H9 (cell line): Measurements from ENCODE around the gene KLF16. TPM values are rescaled to one million over a fixed set of nuclear protein-coding genes. Genes with fewer than 3 reads are reported as not detected.
A peak's percentile ranks its signal among the peaks of the same experiment; 100 is the strongest.

Experiments
- DNase-seq: peaks from one replicate; pipeline ENCODE4 v3.0.0-alpha.2; 2017
- H2AFZ ChIP-seq: one replicate; pipeline ENCODE4 v1.6.1; 2013; ENCODE audit warnings: mild to moderate bottlenecking, low read length, control low read depth, moderate library complexity
- H2AK5ac ChIP-seq: 2 replicates; pipeline ENCODE4 v1.6.1; 2013; ENCODE audit warnings: low read length, control low read depth, mixed read lengths; ENCODE audit not compliant: insufficient read length
- H2BK120ac ChIP-seq: one replicate; pipeline ENCODE4 v1.6.1; 2013; ENCODE audit warnings: low read depth, mild to moderate bottlenecking, low read length, control low read depth, inconsistent platforms; ENCODE audit not compliant: poor library complexity, severe bottlenecking
- H2BK12ac ChIP-seq: 2 replicates; pipeline ENCODE4 v1.6.1; 2013; ENCODE audit warnings: low read length, control low read depth, mixed read lengths, low read depth; ENCODE audit not compliant: insufficient read length
- H2BK15ac ChIP-seq: 2 replicates; pipeline ENCODE4 v1.6.1; 2013; ENCODE audit warnings: low read depth, low read length, control low read depth
- H2BK20ac ChIP-seq: one replicate; pipeline ENCODE4 v1.6.1; 2013; ENCODE audit warnings: low read depth, mild to moderate bottlenecking, low read length, control low read depth, inconsistent platforms; ENCODE audit not compliant: poor library complexity, severe bottlenecking
- H2BK5ac ChIP-seq: 2 replicates; pipeline ENCODE4 v1.6.1; 2013; ENCODE audit warnings: low read length, control low read depth, mixed read lengths; ENCODE audit not compliant: insufficient read length
- H3K14ac ChIP-seq: 2 replicates; pipeline ENCODE4 v1.6.1; 2013; ENCODE audit warnings: low read length, control low read depth; ENCODE audit not compliant: insufficient read depth
- H3K18ac ChIP-seq: 2 replicates; pipeline ENCODE4 v1.6.1; 2013; ENCODE audit warnings: low read depth, mild to moderate bottlenecking, mixed read lengths, low read length, control low read depth; ENCODE audit not compliant: insufficient read length
- H3K23ac ChIP-seq: 2 replicates; pipeline ENCODE4 v1.6.1; 2013; ENCODE audit warnings: low read length, control low read depth, mixed read lengths, low read depth; ENCODE audit not compliant: insufficient read length
- H3K23me2 ChIP-seq: 2 replicates; pipeline ENCODE4 v1.6.1; 2013; ENCODE audit warnings: low read depth, mild to moderate bottlenecking, mixed read lengths, low read length, control low read depth; ENCODE audit not compliant: insufficient read length, poor library complexity, severe bottlenecking
- H3K27ac ChIP-seq: 2 replicates; pipeline ENCODE4 v1.5.1; 2013; ENCODE audit warnings: low read length, control low read depth, mixed read lengths, low read depth; ENCODE audit not compliant: insufficient read length
- H3K27me3 ChIP-seq: 2 replicates; pipeline ENCODE4 v1.6.1; 2013; ENCODE audit warnings: low read length, control low read depth, inconsistent platforms; ENCODE audit not compliant: insufficient read depth
- H3K4ac ChIP-seq: 2 replicates; pipeline ENCODE4 v1.6.1; 2013; ENCODE audit warnings: low read depth, mild to moderate bottlenecking, control low read depth, inconsistent platforms, low read length, moderate library complexity
- H3K4me1 ChIP-seq: 2 replicates; pipeline ENCODE4 v1.6.1; 2013; ENCODE audit warnings: low read length, control low read depth, inconsistent platforms; ENCODE audit not compliant: insufficient read depth
- H3K4me2 ChIP-seq: 2 replicates; pipeline ENCODE4 v1.6.1; 2013; ENCODE audit warnings: low read length, control low read depth, mixed read lengths; ENCODE audit not compliant: insufficient read length, insufficient read depth
- H3K56ac ChIP-seq: 2 replicates; pipeline ENCODE4 v1.6.1; 2013; ENCODE audit warnings: low read depth, mild to moderate bottlenecking, mixed read lengths, low read length, control low read depth; ENCODE audit not compliant: insufficient read length
- H3K79me1 ChIP-seq: 2 replicates; pipeline ENCODE4 v1.6.1; 2013; ENCODE audit warnings: low read depth, mild to moderate bottlenecking, moderate library complexity, low read length, control low read depth, inconsistent platforms; ENCODE audit not compliant: insufficient read depth, poor library complexity, severe bottlenecking
- H3K79me2 ChIP-seq: 2 replicates; pipeline ENCODE4 v1.6.1; 2013; ENCODE audit warnings: low read length, control low read depth, inconsistent platforms; ENCODE audit not compliant: insufficient read depth
- H3K9ac ChIP-seq: 2 replicates; pipeline ENCODE4 v1.6.1; 2013; ENCODE audit warnings: low read length, control low read depth, mixed read lengths; ENCODE audit not compliant: insufficient read length; ENCODE audit errors: extremely low read depth
- H3K9me3 ChIP-seq: one replicate; pipeline ENCODE4 v1.6.1; 2013; ENCODE audit warnings: low read depth, low read length, inconsistent platforms; ENCODE audit not compliant: control insufficient read depth
- H3T11ph ChIP-seq: one replicate; pipeline ENCODE4 v1.6.1; 2013; ENCODE audit warnings: mild to moderate bottlenecking, low read length, control low read depth, inconsistent platforms
- H4K20me1 ChIP-seq: one replicate; pipeline ENCODE4 v1.6.1; 2013; ENCODE audit not compliant: control insufficient read depth, insufficient read length, insufficient read depth
- H4K5ac ChIP-seq: 2 replicates; pipeline ENCODE4 v1.6.1; 2013; ENCODE audit warnings: low read depth, mild to moderate bottlenecking, mixed read lengths, low read length, control low read depth; ENCODE audit not compliant: insufficient read length
- H4K8ac ChIP-seq: replicated peaks from 2 replicates; pipeline ENCODE4 v1.6.1; 2013; ENCODE audit warnings: low read length, control low read depth, mixed read lengths, low read depth; ENCODE audit not compliant: insufficient read length
- H4K91ac ChIP-seq: 2 replicates; pipeline ENCODE4 v1.6.1; 2013; ENCODE audit warnings: low read depth, mild to moderate bottlenecking, moderate library complexity, mixed read lengths, low read length, control low read depth; ENCODE audit not compliant: insufficient read length
- H3K27ac Mint-ChIP-seq, 3 experiments: 2 replicates in 2 of 3; 3 replicates in 1 of 3; pipeline ENCODE4 v1.8.0; 2020 to 2021; ENCODE audit warnings: mixed read lengths in 3 of 3, mild to moderate bottlenecking in 1 of 3, moderate library complexity in 1 of 3
- H3K27me3 Mint-ChIP-seq: 2 replicates; pipeline ENCODE4 v1.8.0; 2021; ENCODE audit warnings: low read depth, mild to moderate bottlenecking, moderate library complexity, mixed read lengths
- H3K36me3 Mint-ChIP-seq, 3 experiments: 2 replicates in 2 of 3; 3 replicates in 1 of 3; pipeline ENCODE4 v1.8.0; 2020 to 2021; ENCODE audit warnings: low read depth in 3 of 3, mixed read lengths in 3 of 3; ENCODE audit not compliant: insufficient read depth in 1 of 3
- H3K4me1 Mint-ChIP-seq, 2 experiments: 2 replicates each; pipeline ENCODE4 v1.8.0; 2020; ENCODE audit warnings: mixed read lengths in 2 of 2
- H3K4me3 Mint-ChIP-seq, 2 experiments: 2 replicates in 1 of 2; 3 replicates in 1 of 2; pipeline ENCODE4 v1.8.0; 2020 to 2021; ENCODE audit warnings: mild to moderate bottlenecking in 2 of 2, mixed read lengths in 2 of 2, moderate library complexity in 1 of 2
- H3K9me3 Mint-ChIP-seq, 2 experiments: 2 replicates in 1 of 2; 3 replicates in 1 of 2; pipeline ENCODE4 v1.8.0; 2020; ENCODE audit warnings: mild to moderate bottlenecking in 2 of 2, mixed read lengths in 2 of 2, moderate library complexity in 1 of 2
- WGBS: extraction: QIAGEN DNeasy Blood & Tissue Kit; methylation state at CpG from one replicate; pipeline ENCODE4 v1.1.7; 2013; ENCODE audit warnings: missing lambda C conversion rate, low lambda C conversion rate, mixed read lengths; ENCODE audit not compliant: insufficient read length; ENCODE audit errors: extremely low coverage; 5-methylcytosine and 5-hydroxymethylcytosine counted together
- total RNA-seq: library from RNA; stranded (reverse); gene quantifications from 2 replicates; pipeline ENCODE4 v1.2.1, GENCODE V29; 2021
- TF ChIP-seq, protein P1 (sequence below): fragments of 200-600 bp; sonication (generic); conservative IDR thresholded peaks from 3 replicates; pipeline ENCODE4 v1.8.0; 2021; ENCODE audit warnings: antibody characterized with exemption, mild to moderate bottlenecking

Gene KLF16
- total RNA-seq, 1 experiment from 2014 or later = 66.8 TPM

DNA sequence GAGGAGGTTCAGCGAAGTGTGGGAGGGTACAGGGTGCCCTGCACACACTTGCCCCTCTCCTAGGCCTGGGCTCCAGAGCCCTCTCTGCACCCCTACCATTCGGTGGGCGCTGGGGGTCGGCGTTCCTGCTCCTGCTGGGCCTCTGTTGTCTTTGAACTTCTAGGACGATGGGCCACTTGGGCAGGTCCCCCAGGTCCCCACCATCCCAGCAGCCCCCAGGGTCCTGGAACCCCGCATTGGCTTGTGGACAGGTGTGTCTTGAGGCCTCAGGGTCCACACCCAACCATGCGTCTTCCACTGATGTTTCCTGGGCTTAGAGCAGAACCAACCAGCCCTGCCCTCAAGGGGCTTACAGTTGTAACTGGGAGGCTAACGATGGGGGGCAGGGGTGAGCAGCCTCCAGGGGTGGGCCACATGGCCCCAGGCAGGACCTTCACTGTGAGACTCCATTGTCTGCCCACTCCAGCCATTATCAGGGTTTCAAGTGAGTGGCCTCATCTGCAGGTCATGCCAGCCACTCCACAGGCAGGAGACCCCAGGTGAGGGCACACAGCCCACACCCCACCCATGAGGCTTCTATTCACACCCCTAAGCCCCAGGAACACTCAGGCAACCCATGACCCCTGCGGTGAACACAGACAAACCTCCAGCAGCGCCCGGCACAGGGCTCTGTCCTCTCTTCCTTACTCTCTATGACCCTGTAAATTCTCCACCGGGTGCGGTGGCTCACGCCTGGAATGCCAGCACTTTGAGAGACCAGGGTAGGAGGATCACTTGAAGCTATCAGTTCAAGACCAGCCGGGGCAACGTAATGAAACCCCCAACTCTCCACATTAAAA, 2.0 kb upstream of the KLF16 start:
- Histone ChIP-seq H3K18ac (peak overlapping the region; percentile 33), H3K27ac (no peak overlapping the region), H2AK5ac (no peak overlapping the region), H3K79me2 (peaks cover 17% of the 10 kb centered on the region; the same call in 1 of the 2 replicates), H3K9me3 (no peaks in the 10 kb centered on the region), H4K20me1 (peaks cover 3% of the 10 kb centered on the region), H2BK120ac (no peak overlapping the region), H3K4me1 (no peaks in the 10 kb centered on the region; the same call in 1 of the 2 replicates), H2BK5ac (no peak overlapping the region), H3K4ac (no peak overlapping the region), H3K56ac (no peak overlapping the region), H4K5ac (no peak overlapping the region), H3K27me3 (no peaks in the 10 kb centered on the region; the same call in 1 of the 2 replicates), H3K79me1 (peaks cover 3% of the 10 kb centered on the region), H4K8ac (no peak overlapping the region), H2BK12ac (no peak overlapping the region), H3K23me2 (peaks cover 14% of the 10 kb centered on the region), H3K9ac (peak overlapping the region; percentile 81), H3T11ph (no peak overlapping the region), H2BK15ac (no peak overlapping the region), H3K4me2 (peak overlapping the region; percentile 31), H2AFZ (no peak overlapping the region), H3K14ac (peak overlapping the region; percentile 92), H2BK20ac (no peak overlapping the region), H3K23ac (no peak overlapping the region), H4K91ac (no peak overlapping the region)
- TF ChIP-seq, protein P1, sequence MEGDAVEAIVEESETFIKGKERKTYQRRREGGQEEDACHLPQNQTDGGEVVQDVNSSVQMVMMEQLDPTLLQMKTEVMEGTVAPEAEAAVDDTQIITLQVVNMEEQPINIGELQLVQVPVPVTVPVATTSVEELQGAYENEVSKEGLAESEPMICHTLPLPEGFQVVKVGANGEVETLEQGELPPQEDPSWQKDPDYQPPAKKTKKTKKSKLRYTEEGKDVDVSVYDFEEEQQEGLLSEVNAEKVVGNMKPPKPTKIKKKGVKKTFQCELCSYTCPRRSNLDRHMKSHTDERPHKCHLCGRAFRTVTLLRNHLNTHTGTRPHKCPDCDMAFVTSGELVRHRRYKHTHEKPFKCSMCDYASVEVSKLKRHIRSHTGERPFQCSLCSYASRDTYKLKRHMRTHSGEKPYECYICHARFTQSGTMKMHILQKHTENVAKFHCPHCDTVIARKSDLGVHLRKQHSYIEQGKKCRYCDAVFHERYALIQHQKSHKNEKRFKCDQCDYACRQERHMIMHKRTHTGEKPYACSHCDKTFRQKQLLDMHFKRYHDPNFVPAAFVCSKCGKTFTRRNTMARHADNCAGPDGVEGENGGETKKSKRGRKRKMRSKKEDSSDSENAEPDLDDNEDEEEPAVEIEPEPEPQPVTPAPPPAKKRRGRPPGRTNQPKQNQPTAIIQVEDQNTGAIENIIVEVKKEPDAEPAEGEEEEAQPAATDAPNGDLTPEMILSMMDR = no peak
- Mint-ChIP-seq H3K9me3 (no peaks in the 10 kb centered on the region; a peak in 1 of 5 replicates), H3K4me3 (peak overlapping the region; percentile 70 to 83), H3K27me3 (peaks cover 6% of the 10 kb centered on the region), H3K27ac (no peak overlapping the region), H3K36me3 (peaks cover 0 to 3% (median 1%) of the 10 kb centered on the region in 3 experiments; a peak in 2 of 7 replicates), H3K4me1 (peaks cover 10 to 18% of the 10 kb centered on the region in 2 experiments)
- DNase-seq = no peak
- no CpG with 5 or more reads among the region's 17 CpGs for WGBS
